GM23338 (cell line): ENCODE results near the gene ANKRD40. TPM values are rescaled to one million over a fixed set of nuclear protein-coding genes. Genes with fewer than 3 reads are reported as not detected.

Experiments used
- ATAC-seq: fragments of 200-7000 bp; cut with Tn5 transposase; 3 replicates; pipeline ENCODE4 v1.9.1; 2020
- DNase-seq: peaks from one replicate; pipeline ENCODE4 v3.0.0-alpha.2; 2015; ENCODE audit warnings: low spot score
- H2AFZ ChIP-seq: fragments of 200-600 bp; sonication (generic); 2 replicates; pipeline ENCODE4 v1.8.0; 2016; ENCODE audit warnings: antibody characterized with exemption, mild to moderate bottlenecking, moderate library complexity
- H3F3A ChIP-seq: fragments of 200-600 bp; sonication (generic); replicated peaks from 2 replicates; pipeline ENCODE4 v1.8.0; 2017; ENCODE audit warnings: antibody characterized with exemption, mixed run types, low read depth
- H3K27ac ChIP-seq: fragments of 200-600 bp; sonication (generic); 2 replicates; pipeline ENCODE4 v1.6.1; 2016; ENCODE audit warnings: low read depth
- H3K27me3 ChIP-seq: fragments of 200-600 bp; sonication (generic); 2 replicates; pipeline ENCODE4 v1.8.0; 2016; ENCODE audit warnings: mild to moderate bottlenecking, mixed run types, moderate library complexity; ENCODE audit not compliant: insufficient read depth
- H3K36me3 ChIP-seq: fragments of 200-600 bp; sonication (generic); 2 replicates; pipeline ENCODE4 v1.8.0; 2016; ENCODE audit warnings: mild to moderate bottlenecking; ENCODE audit not compliant: insufficient read depth
- H3K4me1 ChIP-seq: fragments of 200-600 bp; sonication (generic); 2 replicates; pipeline ENCODE4 v1.8.0; 2016; ENCODE audit warnings: mild to moderate bottlenecking, moderate library complexity; ENCODE audit not compliant: insufficient read depth
- H3K4me2 ChIP-seq: fragments of 200-600 bp; sonication (generic); 2 replicates; pipeline ENCODE4 v1.7.1; 2017; ENCODE audit warnings: mixed run types
- H3K4me3 ChIP-seq: fragments of 200-600 bp; sonication (generic); 2 replicates; pipeline ENCODE4 v1.6.1; 2016; ENCODE audit warnings: mixed run types
- H3K79me2 ChIP-seq: fragments of 200-600 bp; sonication (generic); replicated peaks from 2 replicates; pipeline ENCODE4 v1.8.0; 2017; ENCODE audit warnings: mild to moderate bottlenecking; ENCODE audit not compliant: insufficient read depth
- H3K9me2 ChIP-seq: fragments of 200-600 bp; sonication (generic); 2 replicates; pipeline ENCODE4 v1.8.0; 2017; ENCODE audit not compliant: insufficient read depth
- H4K20me1 ChIP-seq: fragments of 200-600 bp; sonication (generic); replicated peaks from 2 replicates; pipeline ENCODE4 v1.8.0; 2017; ENCODE audit warnings: mild to moderate bottlenecking; ENCODE audit not compliant: insufficient read depth
- H3K27ac Mint-ChIP-seq: 2 replicates; pipeline ENCODE4 v1.8.0; 2020; ENCODE audit warnings: inconsistent platforms, mild to moderate bottlenecking, moderate library complexity, mixed read lengths
- H3K27me3 Mint-ChIP-seq: 3 replicates; pipeline ENCODE4 v1.8.0; 2022; ENCODE audit warnings: low read depth, mild to moderate bottlenecking, moderate library complexity, mixed read lengths, inconsistent platforms; ENCODE audit not compliant: insufficient read depth, poor library complexity
- H3K36me3 Mint-ChIP-seq: 3 replicates; pipeline ENCODE4 v1.8.0; 2021; ENCODE audit warnings: low read depth, mild to moderate bottlenecking, inconsistent platforms, moderate library complexity, mixed read lengths
- H3K4me1 Mint-ChIP-seq: 3 replicates; pipeline ENCODE4 v1.8.0; 2020; ENCODE audit warnings: mild to moderate bottlenecking, inconsistent platforms, mixed read lengths
- H3K4me3 Mint-ChIP-seq: 3 replicates; pipeline ENCODE4 v1.8.0; 2021; ENCODE audit warnings: moderate library complexity, mild to moderate bottlenecking, inconsistent platforms, mixed read lengths
- H3K9me3 Mint-ChIP-seq: 3 replicates; pipeline ENCODE4 v1.8.0; 2020; ENCODE audit warnings: moderate library complexity, mild to moderate bottlenecking, inconsistent platforms, mixed read lengths
- CREB1 ChIP-seq: fragments of 250-450 bp; sonication (Bioruptor Pico); IDR thresholded peaks from 2 replicates; pipeline ENCODE4 v1.5.0; 2020; ENCODE audit warnings: low read depth, mild to moderate bottlenecking, moderate library complexity
- EZH2 ChIP-seq: fragments of 200-600 bp; sonication (generic); IDR thresholded peaks from one replicate; pipeline ENCODE4 v1.8.0; 2017; ENCODE audit warnings: antibody characterized with exemption, mild to moderate bottlenecking, low read depth; ENCODE audit not compliant: unreplicated experiment
- EZH2phosphoT487 ChIP-seq: fragments of 200-600 bp; sonication (generic); IDR thresholded peaks from one replicate; pipeline ENCODE4 v1.8.1; 2018; ENCODE audit warnings: antibody characterized with exemption; ENCODE audit not compliant: unreplicated experiment
- POLR2AphosphoS5 ChIP-seq: IDR thresholded peaks from 2 replicates; pipeline ENCODE4 v1.6.1; 2016; ENCODE audit warnings: antibody characterized with exemption, low read depth
- ZNF331 ChIP-seq: fragments of 250-450 bp; sonication (Bioruptor Pico); IDR thresholded peaks from 2 replicates; pipeline ENCODE4 v1.5.0; 2020; ENCODE audit warnings: low read depth, mild to moderate bottlenecking, moderate library complexity
- polyA plus RNA-seq: library from polyadenylated mRNA; unstranded; fragments of >200 nt; fragmentation: Nextera tagmentation; extraction: Ambion mirVana; gene quantifications from 2 replicates; pipeline ENCODE4 v1.2.1, GENCODE V29; 2016
- total RNA-seq: library from RNA; depleted of rRNA; stranded (reverse); fragments of >200 nt; shearing (Covaris generic); gene quantifications from 2 replicates; pipeline ENCODE4 v1.2.3, GENCODE V29; 2014
- TF ChIP-seq, protein P1 (sequence below): IDR thresholded peaks from one replicate; pipeline ENCODE4 v1.6.1; 2018; ENCODE audit warnings: antibody characterized with exemption; ENCODE audit not compliant: unreplicated experiment
- TF ChIP-seq, protein P2 (sequence below): IDR thresholded peaks from 2 replicates; pipeline ENCODE4 v1.6.1; 2016; ENCODE audit warnings: antibody characterized with exemption
- TF ChIP-seq, protein P3 (sequence below): fragments of 250-450 bp; sonication (Bioruptor Pico); IDR thresholded peaks from 2 replicates; pipeline ENCODE4 v1.5.0; 2020; ENCODE audit warnings: mild to moderate bottlenecking, moderate library complexity

The ANKRD40 gene
- total and polyA plus RNA-seq, 2 experiments from 2014 or later: 19.0 to 42.1 TPM

DNA sequence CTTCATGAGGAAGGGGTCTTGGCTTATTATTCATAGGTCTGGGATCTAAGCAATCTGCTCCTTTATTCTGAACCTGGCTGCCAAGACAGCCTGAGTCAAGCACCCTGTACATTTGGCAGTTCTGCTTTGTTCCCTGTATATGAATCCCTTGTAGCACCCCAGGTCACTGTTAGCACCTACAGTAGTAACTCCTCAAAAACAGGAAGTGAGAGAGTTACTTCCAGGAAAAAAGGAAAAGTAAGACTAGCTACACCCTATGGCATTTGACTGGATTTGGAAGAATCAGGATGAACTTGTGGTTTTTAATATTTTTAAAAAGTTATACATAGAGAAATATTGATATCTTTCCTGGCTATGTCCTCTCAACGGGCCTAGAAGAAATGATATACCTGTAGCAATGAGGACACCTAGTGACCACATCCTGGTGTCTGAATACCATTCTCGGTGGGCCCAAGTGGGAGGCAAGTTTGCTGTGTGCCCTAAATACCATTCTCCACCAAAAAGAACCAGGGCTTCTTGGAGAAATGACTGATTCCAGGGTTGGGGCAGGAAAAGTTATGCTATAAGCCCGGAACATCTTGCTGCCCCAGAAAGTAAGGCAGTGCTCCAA is 9.9 kb downstream of the ANKRD40 start (continued):
- TF ChIP-seq, protein P1, sequence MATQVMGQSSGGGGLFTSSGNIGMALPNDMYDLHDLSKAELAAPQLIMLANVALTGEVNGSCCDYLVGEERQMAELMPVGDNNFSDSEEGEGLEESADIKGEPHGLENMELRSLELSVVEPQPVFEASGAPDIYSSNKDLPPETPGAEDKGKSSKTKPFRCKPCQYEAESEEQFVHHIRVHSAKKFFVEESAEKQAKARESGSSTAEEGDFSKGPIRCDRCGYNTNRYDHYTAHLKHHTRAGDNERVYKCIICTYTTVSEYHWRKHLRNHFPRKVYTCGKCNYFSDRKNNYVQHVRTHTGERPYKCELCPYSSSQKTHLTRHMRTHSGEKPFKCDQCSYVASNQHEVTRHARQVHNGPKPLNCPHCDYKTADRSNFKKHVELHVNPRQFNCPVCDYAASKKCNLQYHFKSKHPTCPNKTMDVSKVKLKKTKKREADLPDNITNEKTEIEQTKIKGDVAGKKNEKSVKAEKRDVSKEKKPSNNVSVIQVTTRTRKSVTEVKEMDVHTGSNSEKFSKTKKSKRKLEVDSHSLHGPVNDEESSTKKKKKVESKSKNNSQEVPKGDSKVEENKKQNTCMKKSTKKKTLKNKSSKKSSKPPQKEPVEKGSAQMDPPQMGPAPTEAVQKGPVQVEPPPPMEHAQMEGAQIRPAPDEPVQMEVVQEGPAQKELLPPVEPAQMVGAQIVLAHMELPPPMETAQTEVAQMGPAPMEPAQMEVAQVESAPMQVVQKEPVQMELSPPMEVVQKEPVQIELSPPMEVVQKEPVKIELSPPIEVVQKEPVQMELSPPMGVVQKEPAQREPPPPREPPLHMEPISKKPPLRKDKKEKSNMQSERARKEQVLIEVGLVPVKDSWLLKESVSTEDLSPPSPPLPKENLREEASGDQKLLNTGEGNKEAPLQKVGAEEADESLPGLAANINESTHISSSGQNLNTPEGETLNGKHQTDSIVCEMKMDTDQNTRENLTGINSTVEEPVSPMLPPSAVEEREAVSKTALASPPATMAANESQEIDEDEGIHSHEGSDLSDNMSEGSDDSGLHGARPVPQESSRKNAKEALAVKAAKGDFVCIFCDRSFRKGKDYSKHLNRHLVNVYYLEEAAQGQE: no peak
- TF ChIP-seq ZNF331 (CRISPR knock-in tag) (no peak), EZH2 (no peak)
- TF ChIP-seq, protein P2, sequence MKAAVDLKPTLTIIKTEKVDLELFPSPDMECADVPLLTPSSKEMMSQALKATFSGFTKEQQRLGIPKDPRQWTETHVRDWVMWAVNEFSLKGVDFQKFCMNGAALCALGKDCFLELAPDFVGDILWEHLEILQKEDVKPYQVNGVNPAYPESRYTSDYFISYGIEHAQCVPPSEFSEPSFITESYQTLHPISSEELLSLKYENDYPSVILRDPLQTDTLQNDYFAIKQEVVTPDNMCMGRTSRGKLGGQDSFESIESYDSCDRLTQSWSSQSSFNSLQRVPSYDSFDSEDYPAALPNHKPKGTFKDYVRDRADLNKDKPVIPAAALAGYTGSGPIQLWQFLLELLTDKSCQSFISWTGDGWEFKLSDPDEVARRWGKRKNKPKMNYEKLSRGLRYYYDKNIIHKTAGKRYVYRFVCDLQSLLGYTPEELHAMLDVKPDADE: no peak

DNA sequence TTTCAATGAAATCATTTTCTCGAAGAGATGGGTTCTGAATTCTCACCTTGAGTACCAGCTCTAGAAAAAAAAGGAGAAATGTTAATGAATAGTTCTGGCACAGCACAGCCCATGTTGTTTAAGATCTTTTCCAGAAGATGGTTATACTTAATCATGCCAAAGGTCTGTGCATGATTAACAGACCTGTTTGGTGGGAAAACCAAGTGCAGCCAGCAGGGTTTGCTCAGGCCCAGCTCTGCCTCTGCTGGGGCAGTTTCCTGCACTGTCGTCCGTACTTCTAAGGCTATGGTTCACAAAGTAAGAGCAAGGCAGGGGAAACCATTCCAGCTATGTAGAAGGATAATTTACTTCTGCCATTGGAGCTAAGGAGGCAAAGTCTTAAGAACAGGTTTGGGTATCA is 10.7 kb downstream of the ANKRD40 start:
- Histone ChIP-seq H4K20me1 (peaks cover 21% of the 10 kb centered on the region), H3K79me2 (peaks cover 14% of the 10 kb centered on the region), H3K4me1 (no peaks in the 10 kb centered on the region), H3K9me2 (no peaks in the 10 kb centered on the region), H3K4me2 (no peak overlapping the region), H3F3A (peaks cover 6% of the 10 kb centered on the region; the same call in 1 of the 2 replicates), H3K27me3 (no peaks in the 10 kb centered on the region), H3K4me3 (no peak overlapping the region), H3K36me3 (peaks cover 45% of the 10 kb centered on the region), H2AFZ (no peak overlapping the region), H3K27ac (no peak overlapping the region)
- DNase-seq: no peak
- Mint-ChIP-seq H3K27ac (no peak overlapping the region), H3K9me3 (no peaks in the 10 kb centered on the region), H3K4me3 (no peak overlapping the region), H3K27me3 (no peaks in the 10 kb centered on the region), H3K4me1 (no peaks in the 10 kb centered on the region), H3K36me3 (peaks cover 70% of the 10 kb centered on the region)
- no peak for ATAC-seq
- TF ChIP-seq, protein P3, sequence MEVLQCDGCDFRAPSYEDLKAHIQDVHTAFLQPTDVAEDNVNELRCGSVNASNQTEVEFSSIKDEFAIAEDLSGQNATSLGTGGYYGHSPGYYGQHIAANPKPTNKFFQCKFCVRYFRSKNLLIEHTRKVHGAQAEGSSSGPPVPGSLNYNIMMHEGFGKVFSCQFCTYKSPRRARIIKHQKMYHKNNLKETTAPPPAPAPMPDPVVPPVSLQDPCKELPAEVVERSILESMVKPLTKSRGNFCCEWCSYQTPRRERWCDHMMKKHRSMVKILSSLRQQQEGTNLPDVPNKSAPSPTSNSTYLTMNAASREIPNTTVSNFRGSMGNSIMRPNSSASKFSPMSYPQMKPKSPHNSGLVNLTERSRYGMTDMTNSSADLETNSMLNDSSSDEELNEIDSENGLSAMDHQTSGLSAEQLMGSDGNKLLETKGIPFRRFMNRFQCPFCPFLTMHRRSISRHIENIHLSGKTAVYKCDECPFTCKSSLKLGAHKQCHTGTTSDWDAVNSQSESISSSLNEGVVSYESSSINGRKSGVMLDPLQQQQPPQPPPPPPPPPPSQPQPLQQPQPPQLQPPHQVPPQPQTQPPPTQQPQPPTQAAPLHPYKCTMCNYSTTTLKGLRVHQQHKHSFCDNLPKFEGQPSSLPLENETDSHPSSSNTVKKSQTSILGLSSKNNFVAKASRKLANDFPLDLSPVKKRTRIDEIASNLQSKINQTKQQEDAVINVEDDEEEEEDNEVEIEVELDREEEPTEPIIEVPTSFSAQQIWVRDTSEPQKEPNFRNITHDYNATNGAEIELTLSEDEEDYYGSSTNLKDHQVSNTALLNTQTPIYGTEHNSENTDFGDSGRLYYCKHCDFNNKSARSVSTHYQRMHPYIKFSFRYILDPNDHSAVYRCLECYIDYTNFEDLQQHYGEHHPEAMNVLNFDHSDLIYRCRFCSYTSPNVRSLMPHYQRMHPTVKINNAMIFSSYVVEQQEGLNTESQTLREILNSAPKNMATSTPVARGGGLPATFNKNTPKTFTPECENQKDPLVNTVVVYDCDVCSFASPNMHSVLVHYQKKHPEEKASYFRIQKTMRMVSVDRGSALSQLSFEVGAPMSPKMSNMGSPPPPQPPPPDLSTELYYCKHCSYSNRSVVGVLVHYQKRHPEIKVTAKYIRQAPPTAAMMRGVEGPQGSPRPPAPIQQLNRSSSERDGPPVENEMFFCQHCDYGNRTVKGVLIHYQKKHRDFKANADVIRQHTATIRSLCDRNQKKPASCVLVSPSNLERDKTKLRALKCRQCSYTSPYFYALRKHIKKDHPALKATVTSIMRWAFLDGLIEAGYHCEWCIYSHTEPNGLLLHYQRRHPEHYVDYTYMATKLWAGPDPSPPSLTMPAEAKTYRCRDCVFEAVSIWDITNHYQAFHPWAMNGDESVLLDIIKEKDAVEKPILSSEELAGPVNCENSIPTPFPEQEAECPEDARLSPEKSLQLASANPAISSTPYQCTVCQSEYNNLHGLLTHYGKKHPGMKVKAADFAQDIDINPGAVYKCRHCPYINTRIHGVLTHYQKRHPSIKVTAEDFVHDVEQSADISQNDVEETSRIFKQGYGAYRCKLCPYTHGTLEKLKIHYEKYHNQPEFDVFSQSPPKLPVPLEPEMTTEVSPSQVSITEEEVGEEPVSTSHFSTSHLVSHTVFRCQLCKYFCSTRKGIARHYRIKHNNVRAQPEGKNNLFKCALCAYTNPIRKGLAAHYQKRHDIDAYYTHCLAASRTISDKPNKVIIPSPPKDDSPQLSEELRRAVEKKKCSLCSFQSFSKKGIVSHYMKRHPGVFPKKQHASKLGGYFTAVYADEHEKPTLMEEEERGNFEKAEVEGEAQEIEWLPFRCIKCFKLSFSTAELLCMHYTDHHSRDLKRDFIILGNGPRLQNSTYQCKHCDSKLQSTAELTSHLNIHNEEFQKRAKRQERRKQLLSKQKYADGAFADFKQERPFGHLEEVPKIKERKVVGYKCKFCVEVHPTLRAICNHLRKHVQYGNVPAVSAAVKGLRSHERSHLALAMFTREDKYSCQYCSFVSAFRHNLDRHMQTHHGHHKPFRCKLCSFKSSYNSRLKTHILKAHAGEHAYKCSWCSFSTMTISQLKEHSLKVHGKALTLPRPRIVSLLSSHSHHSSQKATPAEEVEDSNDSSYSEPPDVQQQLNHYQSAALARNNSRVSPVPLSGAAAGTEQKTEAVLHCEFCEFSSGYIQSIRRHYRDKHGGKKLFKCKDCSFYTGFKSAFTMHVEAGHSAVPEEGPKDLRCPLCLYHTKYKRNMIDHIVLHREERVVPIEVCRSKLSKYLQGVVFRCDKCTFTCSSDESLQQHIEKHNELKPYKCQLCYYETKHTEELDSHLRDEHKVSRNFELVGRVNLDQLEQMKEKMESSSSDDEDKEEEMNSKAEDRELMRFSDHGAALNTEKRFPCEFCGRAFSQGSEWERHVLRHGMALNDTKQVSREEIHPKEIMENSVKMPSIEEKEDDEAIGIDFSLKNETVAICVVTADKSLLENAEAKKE: no peak
- TF ChIP-seq, protein P2: no peak
- TF ChIP-seq CREB1 (CRISPR knock-in tag) (no peak), EZH2phosphoT487 (no peak), EZH2 (no peak), POLR2AphosphoS5 (no peak)
- TF ChIP-seq, protein P1: no peak
